CD4-positive, alpha-beta T cell treated with Interleukin-15 for 1 hour (primary cell): ENCODE results near the gene TUBA4A.
"Not testable (repeated sequence)": the region's sequence is repeated elsewhere in the genome, so short reads cannot be mapped to it uniquely, and the experiment has no call there.

Experiments used
- DNase-seq: peaks from one replicate; pipeline ENCODE4 v3.0.0-alpha.2; 2020

Gene TUBA4A

DNA sequence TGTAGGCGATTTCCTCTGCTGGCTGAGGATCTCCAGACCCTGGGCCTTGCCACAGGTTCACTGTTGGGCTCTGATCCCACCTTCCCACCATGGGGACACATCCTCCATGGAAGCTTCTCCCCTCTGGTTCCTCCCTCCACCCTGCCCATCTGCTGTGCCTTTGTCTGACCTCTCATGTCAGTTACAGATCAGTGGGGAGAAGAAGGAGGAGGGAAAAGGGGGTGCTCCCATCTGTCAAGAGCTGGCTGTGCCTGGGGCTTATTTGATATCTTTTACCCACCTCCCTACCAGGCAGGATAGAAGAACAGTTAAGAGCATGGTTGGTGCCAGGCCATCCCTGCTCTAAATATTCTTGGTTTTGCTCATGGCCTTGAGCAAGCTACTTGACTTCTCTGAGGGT is 13.2 kb upstream of the TUBA4A start:
- no peak for DNase-seq

DNA sequence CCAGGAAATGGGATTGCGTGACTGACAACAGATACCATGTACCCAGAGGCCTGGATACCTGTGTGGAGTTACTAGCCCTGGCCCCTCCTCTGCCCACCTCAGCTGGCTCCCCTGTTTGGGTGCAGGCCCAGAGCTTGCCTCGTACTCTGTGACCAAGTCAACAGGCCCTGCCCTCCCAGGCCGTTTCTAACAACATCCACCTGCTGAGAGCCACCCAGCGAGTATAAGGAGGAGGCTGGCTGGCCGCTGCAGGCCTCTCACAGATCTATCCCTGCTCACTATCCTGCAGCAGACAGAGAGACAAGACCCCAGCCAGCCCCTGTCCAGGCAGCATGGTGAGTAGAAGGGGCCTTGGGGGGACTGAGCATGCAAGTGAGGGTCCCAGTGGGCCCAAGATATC is 12.5 kb upstream of the TUBA4A start:
- no peak for DNase-seq

DNA sequence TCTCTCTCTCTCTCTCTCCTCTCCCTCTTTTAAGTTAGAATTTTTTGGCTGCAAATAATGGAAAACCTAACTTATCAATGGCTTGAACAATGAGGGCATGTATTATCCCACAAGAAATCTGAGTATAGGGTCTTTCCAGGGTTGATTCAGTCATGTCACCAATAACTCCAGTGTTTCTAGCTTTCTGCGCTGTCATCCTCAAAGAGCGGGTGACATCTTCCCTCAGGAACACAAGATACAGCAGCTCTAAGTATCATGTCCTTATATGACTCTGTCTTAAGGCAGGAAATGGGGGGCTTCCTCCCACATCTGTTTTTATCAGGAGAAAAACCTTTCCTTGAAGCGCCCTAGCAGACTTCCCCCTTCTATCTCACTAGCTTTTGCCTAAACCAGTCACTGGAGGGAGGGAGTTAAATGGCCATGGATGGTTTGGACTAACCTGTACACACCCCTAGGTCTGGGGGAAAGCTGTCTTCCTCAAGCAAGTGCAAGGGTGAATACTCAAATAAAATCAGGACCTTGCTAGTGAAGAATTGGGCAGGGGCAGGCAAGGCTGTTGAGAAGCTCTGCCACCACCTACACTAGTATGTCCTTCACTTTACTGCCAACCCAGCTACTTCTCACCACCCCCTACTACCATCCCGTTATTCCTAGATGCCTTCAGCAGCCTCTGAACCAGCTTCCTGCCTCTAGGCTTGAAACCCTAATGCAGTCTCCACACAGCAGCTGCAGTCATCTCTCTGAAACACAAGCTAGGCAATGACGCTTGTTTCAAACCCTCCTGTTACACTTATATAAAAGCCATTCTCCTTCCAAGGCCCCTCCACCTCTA is 7.5 kb upstream of the TUBA4A start:
- DNase-seq = no peak

DNA sequence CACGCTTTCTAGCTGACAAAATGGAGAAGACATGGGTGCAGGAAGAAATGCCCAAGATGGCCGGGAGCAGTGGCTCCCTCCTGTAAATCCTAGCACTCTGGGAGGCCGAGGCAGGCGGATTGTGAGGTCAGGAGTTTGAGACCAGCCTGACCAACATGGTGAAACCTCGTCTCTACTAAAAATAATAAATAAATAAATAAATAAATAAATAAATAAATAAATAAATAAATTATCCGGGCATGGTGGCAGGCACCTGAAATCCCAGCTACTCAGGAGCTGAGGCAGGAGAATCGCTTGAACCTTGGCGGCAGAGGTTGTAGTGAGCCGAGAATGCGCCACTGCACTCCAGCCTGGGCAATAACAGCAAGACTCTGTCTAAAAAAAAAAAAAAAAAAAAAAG is 5.2 kb upstream of the TUBA4A start:
- DNase-seq = not testable (repeated sequence)

DNA sequence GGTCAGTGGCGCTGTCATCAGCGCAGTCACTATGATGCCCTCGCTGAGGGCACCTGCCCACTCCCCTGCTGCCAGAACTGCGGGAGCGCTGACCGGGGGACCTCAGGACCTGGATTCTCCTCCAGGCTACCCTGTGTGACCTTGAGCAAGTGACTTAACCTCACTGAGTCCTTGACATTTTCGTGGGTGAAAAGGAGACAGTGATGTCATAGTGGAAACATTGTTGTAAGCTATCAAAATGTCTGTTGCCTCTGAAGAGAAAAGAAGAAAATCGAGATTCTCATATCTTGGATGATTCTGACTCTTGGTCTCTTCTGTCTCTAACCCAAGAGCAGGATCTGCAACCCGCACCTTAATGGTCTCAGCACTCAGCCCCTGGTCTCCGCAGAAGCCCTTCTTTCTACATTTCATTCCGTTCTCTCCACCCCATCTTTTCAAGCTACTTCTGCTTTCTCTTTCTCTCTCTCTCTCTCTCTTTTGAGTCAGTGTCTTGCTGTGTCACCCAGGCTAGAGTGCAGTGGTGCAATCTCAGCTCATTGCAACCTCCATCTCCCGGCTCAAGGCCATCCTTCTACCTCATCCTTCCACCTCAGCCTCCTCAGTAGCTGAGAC is 978 bp upstream of the TUBA4A start:
- DNase-seq = peak; percentile 65

DNA sequence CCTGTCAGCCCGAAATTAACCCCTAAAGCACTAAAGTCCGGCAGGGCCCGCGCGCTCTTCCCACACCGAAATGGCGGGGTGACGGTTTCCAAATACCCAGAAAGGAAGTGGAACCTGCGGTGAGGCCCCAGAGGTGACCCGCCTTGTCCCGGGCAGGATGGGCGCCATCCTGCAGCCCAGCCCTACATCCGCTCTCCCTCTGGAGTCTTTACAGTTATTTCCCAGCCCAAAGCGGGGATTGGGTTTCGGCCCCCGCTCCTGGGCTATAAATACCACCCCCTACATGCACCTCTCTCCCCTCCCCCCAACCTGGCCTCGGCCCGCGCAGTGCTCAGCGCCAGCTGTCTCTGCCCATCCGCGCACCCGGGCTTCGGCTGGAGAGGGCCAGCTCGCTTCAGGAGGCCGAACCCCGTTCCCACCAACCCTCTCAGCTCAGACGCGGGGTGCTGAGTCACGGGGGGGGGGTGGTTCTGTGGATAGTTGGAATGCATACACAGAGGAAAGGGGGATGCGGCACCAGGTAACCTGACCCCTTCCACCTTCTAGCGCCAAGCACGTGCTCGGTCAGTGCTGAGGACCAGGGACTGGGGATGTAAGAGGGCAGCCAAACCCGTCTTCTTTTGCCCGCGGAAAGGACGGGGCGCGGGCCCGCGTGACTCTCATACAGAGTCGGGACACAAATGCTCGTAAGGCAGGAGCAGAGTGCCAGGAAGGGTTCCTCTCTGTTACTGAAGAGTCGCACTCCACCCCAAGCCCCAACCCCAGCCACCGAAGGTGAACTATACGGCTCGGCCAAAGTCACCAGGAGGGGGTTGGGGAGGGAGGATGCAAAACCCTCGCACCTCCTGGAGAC is 592 bp downstream of the TUBA4A start, which contains the start of gene TUBA4B:
Gene TUBA4B (plus strand): TSS at position 344 of the 853 bp plus-strand sequence. CDS start 165 bp downstream, at position 509.
- peak; percentile 48 for DNase-seq

DNA sequence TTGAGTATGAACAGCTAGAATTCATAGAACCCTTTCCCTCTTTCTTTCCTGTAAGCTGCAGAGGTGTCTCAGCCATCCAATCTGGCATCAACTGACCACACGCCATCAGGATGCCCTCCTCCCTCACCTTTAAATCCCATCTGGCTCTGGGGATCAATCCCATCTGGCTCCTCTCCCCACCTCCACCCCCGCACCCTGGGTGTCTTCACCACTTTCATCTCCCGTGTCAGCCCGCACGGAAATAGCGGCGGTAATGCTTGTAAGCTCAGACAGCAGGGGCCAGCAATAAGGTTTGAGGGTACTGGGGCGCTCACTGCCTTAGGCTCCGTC is 1.2 kb downstream of the TUBA4A start:
- DNase-seq = no peak

DNA sequence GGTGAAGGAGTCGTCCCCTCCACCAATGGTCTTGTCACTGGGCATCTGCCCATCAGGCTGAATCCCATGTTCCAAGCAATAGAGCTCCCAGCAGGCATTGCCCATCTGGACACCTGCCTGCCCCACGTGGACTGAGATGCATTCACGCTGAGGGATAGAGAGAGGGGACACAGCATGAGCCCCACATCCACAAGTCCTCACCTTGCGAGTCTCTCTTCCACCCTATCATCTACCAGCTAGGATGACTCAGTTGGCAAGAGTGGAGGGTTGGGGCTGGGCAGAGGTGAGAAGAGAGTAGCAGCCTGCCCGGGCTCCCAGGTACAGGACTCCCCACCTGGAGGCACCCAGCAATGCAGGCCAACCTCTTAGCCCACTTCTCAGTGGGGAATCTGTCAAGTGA is 1.6 kb downstream of the TUBA4A start:
- DNase-seq = no peak

DNA sequence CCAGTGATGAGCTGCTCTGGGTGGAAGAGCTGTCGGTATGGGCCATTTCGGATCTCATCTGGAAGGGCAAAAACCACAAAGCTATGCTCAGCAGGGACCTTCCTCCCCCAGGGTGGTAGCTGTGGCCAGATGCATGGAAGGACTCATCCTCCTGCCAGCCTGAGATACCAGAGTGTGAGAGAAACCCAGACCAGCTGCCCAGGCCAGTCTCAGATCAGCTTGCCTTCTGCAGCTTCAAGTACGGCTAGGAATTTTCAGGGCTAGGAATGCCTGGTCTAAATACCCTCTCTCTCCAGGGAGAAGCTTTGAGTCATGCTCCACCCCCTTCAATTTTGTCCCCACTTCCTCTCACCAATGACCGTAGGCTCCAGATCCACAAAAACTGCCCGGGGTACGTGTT is 2.1 kb downstream of the TUBA4A start:
- DNase-seq = no peak

DNA sequence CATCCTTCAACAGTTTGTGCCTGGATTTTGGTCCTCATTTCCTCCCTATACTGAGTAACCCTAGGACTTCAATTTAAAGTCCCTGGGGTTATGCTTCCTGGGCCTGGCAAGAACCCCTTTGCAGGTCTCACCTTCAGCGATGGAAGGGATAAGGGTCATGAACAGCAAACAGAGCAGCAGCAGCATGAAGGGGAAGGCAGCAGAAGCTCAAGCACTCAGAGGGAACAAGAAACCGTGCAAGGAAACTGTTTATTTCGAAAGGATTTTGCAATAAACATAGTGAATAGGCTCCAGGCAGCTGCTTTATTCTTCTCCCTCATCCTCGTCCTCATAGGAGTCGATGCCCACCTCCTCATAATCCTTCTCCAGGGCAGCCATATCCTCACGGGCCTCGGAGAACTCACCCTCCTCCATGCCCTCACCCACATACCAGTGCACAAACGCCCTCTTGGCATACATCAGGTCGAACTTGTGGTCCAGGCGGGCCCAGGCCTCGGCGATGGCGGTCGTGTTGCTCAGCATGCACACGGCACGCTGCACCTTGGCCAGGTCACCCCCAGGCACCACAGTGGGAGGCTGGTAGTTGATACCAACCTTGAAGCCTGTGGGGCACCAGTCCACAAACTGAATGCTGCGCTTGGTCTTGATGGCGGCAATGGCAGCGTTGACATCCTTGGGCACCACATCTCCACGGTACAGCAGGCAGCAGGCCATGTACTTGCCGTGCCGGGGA is 3.5 kb downstream of the TUBA4A start:
- DNase-seq = no peak

DNA sequence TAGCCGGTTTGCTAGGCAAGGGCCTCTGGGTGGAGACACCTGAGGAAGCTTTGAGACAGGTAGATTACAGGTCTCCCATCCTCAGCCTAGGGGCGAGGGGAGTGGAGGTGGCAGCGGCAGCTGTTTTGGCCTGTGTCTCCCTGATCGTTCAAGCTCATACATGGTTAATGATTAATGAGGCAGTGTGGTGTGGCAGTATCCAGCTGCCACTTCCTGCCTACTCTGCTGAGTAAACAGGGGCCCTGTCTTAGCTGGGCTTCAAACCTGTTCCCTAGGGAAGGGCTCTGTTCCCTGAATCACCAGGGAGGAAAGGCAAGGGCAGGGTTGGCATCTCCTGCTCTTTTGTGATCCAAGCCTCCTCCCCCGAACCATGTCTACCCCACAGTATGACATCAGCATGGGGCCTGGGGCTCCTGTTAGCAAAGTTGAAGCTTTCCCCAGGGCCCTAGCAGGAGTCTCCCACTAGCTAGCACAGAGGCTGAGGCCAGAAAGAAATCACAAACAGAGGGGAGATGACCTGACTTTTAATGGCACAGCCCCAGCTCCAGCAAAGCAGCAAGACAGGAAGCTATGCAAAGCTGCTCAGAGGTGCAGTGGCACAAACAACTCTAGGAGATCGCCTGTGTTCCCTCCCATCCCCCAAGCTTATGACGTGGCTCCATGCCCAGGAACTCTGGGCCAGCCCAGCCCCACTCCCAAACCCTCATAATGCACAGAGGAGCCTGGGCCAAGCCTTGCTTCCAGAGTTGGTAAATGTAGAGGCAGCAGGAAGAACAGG is 4.3 kb downstream of the TUBA4A start:
- DNase-seq = peak; percentile 70

DNA sequence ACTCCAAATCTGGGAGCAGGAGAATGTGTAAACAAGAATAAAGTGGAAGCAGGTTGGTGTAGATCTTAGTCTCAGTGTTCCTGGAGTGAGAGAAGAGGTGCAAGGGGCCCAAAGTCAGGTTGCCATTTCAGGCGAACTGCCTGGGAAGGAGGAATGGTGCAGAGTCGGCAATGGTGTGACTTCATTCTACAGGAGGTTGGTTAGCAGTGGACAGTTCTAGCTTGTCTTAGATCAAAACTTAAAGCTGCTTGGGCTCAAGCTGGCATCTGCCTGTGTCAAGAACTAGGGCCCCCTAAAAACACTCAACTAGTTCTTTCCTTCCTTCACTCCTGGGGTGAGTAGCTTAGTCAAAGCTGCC is 4.9 kb downstream of the TUBA4A start:
- no peak for DNase-seq

DNA sequence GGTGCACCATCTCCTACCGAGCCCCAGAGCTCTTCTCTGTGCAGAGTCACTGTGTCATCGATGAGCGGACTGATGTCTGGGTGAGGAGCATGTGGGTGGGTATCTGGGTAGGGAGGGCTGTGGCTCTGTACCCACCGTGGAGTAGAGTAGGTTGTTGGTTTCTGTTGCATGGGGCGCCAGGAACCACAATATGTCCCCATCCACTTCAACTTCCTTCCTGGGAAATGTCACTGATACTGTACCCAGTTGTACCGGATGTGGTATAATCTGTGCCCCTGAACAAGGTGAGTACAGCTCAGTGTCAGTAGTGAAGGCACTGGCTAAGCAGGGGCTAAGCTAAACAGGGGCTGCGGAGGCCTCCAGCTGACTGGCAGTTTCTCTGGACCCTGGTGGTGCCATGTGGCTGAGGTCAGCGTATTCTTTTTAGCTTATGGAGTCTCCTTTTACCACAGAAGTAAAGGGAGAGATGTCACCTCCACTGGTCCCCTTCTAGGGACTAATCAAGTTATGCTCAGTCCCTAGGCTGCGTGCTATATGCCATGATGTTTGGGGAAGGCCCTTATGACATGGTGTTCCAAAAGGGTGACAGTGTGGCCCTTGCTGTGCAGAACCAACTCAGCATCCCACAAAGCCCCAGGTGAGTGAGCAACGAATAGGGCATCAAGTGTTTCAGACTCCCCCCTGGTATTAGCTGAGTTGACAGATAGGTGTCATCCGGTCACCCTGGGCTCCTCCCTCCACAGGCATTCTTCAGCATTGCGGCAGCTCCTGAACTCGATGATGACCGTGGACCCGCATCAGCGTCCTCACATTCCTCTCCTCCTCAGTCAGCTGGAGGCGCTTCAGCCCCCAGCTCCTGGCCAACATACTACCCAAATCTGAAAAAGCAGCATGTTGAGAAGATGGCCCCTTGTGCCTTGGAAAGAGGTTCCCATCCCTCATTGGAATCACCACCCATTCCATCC is 5.8 kb downstream of the TUBA4A start:
- peak; percentile 66 for DNase-seq

DNA sequence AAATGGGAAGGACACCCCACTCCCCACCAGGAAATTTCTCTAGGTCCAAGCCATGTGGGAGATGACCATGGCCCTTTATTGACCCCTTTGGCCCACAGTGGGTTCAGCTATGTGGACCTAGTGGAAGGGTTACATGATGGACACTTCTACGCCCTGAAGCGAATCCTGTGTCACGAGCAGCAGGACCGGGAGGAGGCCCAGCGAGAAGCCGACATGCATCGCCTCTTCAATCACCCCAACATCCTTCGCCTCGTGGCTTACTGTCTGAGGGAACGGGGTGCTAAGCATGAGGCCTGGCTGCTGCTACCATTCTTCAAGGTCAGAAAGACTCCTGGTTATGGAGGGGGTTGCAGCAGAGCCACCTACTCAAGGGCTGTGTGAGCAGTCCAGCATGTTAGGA is 7.2 kb downstream of the TUBA4A start:
- DNase-seq = no peak

DNA sequence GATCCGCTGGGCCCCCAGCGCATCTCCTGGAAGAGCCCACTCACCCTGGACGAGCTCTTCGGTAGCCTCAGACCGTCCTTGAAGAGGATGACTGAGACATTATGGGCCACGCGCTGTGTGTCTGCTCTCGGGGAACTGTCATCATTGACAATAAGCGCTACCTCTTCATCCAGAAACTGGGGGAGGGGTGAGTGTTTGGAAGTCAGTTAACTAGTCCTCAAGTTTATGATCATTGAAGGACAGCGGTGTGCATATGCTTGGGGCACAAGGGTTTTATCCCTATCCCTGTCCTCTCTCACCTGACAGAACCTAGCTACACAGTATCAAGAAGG is 7.9 kb downstream of the TUBA4A start:
- no peak for DNase-seq

DNA sequence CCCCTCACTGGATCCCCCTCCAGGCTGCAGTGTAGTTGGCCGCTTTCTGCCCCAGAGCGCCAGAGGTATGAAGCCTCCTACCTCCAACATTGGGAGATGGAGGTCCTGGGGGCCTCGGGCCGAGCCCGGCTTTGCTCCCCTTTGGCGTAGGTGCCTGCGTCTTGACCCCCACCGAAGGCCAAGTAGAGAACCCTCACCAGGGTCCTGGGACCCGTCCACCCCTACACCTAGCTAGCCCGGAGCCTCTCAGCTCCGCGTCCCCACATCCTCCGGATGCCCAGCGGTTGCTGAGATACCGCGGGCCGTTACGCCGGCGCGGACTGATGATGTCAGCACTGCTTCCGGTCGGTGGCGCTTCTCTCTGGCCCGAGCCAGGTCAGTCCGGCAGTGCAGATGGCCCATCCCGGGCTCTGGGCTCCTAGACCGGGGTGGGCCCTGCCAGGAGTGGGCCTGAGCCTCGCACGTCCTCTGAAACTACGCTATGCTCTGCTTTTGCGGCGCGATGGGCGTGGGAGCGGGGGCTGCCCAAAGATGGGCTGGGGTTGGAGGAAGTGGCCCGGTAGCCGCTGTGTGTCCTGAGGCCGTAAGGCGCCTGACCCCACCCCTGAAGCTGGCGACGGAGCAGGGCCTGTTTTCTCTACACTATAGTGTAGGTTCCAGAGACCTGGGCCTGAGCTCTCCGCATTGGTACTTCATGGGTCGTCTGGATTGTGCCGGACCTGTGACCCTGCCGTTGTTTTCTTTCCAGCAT is 8.4 kb downstream of the TUBA4A start, which contains the start of the genes GLB1L and STK16:
Gene GLB1L (minus strand): TSS at position 297 of the 751 bp plus-strand sequence. CDS start 1,871 bp downstream, outside the sequence.
Gene STK16 (plus strand): TSS at position 332 of the 751 bp plus-strand sequence. CDS start 521 bp downstream, outside the sequence.
- peak; percentile 87 for DNase-seq

DNA sequence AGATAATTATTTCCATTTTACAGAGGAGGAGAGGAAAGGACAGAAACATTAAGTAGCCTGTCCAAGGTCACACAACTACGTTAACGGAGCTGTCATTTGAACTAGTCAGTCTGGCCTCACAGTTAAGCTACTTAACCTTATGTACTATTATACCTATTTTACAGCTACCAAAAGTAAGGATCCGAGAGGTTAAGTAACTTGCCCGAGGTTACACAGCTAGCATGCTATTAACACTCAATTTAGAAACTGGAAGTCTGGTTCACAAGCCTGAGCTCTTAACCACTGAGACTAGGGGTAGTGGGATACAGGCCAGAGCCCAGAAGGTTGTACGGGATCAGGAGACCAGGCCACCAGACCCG is 8.9 kb downstream of the TUBA4A start:
- no peak for DNase-seq

DNA sequence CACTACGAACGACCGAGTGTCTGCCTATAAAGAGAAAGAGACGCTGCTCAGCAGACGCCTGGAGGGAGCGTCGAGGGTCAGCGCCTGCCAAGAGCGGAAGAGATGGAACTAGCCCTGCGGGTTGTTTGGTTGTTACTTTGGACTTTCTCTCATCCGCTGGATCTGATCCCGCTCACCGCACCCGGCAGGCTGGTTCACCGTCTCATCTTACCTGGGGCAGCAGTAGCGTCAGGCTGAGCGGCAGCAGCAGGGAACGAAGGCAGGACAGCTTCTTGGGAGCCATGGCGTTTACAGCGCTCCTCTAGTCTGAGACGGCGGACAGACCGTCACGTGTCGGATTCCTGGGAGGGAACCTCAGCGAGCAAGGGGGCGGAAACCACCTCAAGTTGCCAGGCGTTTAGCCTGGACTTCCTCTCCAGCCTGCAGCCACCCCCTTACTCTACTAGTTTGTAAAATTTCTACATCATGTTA is 10.4 kb downstream of the TUBA4A start:
- DNase-seq = peak; percentile 47

DNA sequence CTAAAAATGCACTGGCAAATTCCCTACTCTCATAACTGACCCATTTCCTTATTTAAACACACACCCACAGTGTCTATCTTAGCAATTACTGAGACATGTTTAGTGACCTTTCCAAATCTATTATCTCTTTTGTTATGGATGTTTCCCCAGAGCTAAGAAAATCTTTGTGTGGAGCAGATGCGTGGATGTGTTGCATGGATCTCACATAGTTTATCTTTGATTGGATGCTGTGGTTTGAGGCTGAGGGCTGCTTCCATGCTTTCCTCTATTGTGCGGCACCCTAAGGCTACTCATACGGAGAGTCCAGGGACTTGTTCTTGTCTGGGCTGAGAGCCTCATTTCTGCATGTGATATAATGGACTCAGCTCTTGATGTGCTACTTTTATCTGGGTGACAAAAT is 19.4 kb downstream of the TUBA4A start:
- no peak for DNase-seq

DNA sequence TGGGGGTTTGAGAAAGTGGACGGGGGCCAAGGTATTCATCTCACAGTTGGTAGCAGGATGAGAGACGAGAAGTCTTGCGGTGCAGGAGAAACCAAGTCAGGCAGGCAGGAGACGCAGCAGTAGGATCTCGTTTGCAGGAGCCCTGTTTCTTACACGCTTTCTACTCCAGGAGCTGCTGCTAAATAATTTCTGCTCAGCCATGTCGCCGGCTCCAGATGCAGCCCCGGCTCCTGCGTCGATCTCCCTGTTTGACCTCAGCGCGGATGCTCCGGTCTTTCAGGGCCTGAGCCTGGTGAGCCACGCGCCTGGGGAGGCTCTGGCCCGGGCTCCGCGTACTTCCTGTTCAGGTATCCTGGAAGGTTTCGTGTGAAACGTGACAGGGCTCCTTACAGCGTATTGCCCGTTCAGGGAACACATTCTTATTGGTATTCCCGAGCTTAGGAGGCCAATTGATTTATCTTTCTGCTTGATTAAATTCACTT is 23.6 kb downstream of the TUBA4A start:
- DNase-seq = no peak
